GM18517 (cell line): Measurements from ENCODE around the gene YBEY.
"Not testable (repeated sequence)": the region's sequence is repeated elsewhere in the genome, so short reads cannot be mapped to it uniquely, and the experiment has no call there.

Source experiments
- ATAC-seq: cut with Tn5 transposase; IDR thresholded peaks from one replicate; pipeline ENCODE4 v1.9.1; 2021; ENCODE audit warnings: mild to moderate bottlenecking, moderate library complexity; ENCODE audit not compliant: unreplicated experiment

Gene YBEY

DNA sequence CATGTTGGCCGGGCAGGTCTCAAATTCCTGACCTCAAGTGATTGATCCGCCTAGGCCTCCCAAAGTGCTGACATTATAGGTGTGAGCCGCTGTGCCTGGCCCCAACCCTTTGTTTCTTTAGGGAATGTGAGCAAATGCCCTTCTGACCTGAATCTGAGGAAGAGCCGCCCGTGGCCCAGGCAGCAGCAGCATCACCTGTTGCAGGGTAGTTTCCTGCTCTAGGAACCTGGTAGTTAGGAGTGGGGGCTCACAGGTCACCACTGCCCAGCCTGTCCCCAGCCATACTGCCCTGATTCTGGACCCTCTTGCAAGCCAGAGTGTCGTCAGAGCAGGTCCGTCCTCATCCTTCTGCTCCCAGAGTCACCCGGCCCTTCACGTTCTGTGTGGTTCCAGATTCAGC, 13.0 kb downstream of the YBEY start:
- no peak for ATAC-seq

DNA sequence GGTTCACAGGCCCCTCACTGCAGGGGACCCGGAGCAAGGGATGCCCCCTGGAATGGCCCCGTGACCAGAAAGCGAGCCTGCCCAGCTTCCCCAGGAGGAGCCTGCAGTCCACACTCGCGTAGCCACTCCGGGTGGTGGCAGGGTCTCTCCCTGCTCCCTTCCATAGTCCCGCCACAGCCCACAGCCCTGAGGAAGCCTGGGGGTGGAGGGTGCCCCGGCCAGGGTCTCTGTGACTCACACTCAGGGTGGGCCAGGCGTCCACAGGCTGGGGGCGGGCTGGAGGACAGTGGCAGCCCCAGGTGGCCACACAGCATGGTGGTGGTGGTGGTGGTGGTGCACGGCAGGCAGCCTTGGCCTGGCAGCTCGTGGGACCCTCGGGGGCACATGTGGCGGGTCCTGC, 15.6 kb downstream of the YBEY start:
- ATAC-seq = no peak

DNA sequence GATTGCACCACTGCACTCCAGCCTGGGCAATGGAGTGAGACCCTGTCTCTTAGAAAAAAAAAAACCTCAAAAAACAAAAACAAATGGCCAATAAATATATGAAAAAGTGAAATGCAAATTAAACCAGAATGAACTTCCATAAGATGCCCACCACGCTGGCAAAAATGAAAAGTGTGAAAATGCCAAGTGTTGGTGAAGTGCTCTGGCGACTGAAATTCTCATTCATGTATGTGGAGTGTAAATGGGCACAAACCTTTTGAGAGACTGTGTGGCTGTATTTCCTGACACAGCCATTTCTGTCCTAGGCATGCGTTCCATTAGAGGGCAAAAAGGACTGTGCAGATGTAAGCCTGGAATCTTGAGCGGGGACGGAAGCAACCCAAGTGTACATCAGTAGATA, 18.3 kb downstream of the YBEY start:
- no peak for ATAC-seq

DNA sequence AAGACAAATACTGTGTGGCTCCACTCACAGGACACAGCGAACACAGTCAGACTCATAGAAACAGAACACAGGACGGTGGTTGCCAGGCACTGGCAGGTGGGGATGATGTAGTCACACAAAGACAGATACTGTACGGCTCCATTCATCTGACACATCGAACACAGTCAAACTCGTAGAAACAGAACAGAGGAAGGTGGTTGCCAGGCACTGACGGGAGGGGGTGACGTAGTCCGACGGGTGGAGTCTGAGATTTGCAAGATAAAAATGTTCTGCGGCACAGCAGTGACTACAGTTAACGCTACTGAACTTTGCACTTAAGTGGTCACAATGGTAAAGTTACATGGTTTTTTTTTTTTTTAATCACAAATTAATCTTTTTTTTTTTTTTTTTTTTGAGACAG, 18.8 kb downstream of the YBEY start:
- no peak for ATAC-seq

DNA sequence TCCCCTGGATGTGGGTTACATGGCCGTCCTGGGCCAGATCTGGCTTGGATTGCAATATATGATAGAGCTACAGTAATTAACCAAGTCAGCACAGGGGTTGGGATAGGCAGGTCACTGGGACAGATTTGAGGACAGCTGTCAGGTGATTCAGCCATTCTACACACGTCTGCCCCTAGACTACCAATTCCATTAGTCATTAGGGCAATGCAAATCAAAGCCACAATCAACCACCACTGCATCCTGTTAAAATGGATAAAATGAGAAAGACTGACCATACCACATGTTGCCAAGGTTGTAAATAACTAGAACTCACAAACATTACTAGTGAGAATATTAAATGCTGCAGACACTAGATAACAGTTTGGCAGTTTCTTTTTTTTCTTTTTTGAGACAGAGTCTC, 21.5 kb downstream of the YBEY start:
- ATAC-seq = no peak

DNA sequence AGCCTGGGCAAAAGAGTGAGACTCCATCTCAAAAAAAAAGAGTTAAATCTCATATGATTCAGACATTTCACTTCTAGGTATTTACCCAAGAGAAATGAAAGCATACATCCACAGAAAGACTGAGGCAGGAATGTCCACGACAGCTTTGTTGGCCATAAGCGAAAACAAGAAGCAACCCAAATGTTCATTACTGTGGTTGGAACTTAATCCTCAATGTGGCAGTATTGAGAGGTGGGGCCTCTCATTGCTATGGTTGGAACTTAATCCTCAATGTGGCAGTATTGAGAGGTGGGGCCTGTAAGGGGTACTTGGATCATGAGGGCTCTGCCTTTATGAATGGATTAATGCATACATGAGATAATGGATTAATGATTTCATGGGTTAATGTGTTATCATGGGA, 22.3 kb downstream of the YBEY start:
- no peak for ATAC-seq

DNA sequence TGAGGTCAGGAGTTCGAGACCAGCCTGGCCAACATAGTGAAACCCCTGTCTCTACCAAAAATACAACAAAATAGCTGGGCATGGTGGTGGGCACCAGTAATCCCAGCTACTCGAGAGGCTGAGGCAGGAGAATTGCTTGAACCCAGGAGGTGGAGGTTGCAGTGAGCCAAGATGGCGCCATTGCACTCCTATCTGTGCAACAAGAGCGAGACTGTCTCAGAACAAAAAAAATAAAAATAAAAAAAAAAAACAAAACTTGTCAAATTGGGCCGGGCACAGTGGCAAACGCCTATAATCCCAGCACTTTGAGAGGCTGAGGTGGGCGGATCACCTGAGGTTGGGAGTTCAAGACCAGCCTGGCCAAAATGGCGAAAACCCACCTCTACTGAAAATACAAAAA, 24.1 kb downstream of the YBEY start:
- not testable (repeated sequence) for ATAC-seq

DNA sequence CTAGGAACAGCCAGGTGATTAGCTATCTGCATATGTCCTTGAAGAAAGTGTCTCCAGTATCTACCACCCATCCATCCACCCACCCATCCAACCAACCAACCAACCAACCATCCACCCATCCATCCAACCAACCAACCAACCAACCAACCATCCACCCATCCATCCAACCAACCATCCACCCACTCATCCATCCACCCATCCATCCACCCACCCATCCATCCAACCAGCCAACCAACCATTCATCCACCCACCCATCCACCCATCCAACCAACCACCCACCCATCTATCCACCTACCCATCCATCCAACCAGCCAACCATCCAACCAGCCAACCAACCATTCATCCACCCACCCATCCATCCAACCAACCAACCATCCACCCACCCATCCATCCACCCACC, 25.4 kb downstream of the YBEY start:
- ATAC-seq = no peak

DNA sequence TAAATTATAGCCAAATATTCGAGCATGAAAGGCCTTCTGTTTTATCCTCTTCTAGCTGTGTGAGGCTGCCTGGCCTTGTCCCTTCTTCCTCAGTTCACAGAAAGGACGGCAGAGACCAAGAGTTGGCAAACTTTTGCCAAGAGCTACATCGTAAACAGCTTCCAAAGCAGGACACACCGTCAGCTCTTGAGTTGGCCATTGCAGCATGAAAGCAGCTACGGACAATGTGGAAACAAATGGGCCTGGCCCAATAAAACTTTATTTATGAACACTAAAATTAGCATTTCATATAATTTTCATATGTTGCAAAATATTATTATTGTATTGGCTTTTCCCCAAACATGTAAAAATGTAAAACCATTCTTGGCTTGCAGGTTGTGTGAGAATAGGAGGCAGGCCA, 26.8 kb downstream of the YBEY start:
- no peak for ATAC-seq

DNA sequence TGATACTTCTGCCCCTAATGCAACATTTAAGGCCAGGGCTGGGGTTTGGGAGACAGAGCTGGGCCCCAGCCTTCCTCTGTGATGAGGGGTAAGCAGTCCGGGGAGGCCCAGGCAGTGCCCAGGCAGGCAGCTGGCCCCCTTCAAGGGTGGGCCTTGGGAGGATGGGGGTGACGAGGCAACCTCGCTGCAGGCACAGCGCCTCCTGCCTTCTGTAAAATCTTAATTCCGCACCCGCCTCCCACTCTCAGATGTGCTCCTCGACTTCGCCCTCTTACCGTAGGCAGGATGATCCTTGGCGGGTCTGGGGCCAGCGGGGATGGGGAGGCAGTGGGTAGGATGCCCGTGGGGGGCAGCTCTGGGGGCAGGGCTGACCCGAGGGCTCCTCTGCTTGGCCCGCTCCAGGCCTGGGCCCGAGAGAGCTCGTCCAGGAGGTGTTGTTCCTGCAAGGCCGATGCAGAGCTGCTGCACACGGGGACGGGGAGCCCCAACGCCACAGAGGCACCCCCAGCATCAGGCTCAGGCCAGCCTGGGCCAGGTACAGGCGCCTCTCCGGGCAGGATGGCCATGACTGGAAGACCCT, 28.4 kb downstream of the YBEY start:
- no peak for ATAC-seq

DNA sequence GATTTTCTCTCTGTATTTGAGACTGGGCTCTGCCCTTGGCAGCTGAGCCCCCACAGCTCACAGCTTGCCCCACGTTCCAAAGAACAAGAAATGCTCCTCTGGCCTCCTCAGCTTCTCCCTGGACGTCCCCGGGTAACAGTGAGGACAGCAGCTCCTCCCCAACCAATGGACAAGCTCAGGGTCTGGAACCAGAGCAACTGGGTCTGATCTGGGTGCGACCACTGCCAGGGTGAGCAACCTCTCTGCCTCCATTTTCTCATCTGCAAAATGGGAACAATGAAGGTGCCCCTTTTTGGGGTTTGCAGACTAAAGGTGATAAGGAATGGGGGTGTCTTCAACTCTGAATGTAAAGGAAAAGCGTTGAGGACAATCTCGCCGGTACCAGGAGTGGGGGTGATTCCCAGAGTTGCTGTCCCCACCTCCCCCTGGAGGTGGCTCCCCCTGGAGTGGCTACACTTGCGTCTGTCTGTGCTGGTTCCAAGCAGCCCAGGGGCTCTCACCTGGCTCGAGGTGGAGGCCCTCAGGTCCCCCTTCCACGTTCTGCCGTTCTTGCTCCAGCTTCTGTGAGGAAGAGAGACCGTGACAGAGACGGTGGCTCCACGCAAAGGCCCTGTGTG, 30.7 kb downstream of the YBEY start:
- ATAC-seq = no peak

DNA sequence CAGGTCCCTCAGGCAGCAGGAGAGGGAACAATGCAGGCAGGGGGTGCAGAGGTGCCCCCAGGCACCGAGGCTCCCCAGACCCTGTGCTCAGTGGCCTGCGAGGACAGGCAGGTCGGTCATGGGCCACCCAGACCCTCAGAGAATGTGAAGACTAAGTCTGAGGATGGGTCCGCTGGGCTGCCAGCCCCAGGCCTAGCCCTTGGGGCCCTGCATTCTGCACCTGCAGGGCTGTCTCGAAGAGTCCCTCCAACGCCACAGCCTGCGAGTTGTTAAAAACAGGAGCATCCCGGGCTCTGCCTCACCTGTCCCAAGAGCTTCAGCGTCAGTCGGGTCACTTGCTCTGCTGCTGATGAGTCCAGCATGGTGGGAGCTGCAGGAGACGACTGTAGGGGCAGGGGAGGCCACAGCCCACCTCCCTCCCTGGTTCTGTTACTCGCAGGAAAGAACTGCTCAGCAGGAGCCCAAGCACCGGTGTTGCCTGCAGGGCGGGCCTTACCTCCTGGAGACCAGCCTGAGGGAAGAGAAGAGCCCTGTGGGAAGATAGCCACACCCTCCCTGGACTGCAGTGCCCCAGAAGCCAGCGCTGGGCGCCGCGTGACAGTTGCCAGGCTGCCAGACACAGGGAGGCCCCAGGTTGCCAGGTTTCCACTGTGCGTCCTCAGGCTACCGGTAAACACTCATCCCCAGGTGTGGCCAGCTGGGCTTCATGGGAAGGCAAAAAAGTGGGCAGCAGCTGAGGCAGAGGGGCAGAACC, 31.7 kb downstream of the YBEY start:
- no peak for ATAC-seq

DNA sequence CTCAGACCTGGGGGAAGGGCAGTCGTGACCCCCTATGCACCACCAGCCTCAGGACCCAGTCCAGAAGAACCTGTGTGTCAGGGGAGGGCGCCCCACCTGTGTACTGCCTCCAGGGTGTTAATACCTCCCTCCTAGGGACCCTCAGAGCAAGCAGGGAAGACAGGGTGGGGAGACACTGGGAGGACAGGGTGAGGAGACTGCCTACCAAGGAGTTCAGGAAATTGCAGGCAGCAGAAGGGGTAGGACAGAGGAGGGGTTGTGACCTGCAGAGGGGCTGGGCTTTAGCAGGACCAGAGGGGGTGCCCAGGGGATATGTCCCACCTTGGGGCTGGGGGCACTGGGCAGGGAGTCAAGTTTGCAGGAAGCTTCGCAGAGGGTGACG, 32.3 kb downstream of the YBEY start:
- ATAC-seq = no peak

DNA sequence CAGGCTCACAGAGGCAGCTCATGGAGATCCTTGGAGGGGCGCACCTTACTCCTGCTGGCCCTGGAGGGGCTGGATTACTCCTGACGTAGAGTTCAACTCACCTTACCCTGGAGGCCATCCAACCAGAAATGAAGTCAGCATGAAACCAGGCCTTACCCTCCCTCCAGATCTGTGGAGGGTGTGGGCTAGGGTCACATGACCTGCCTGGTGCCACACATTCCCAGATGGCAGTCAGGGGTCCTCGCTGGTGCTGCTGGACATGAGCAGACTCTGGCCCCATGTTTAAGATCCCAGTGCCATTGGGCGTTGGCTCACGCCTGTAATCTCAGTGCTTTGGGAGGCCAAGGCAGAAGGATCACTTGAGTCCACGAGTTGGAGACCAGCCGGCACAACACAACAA, 33.0 kb downstream of the YBEY start:
- ATAC-seq = no peak

DNA sequence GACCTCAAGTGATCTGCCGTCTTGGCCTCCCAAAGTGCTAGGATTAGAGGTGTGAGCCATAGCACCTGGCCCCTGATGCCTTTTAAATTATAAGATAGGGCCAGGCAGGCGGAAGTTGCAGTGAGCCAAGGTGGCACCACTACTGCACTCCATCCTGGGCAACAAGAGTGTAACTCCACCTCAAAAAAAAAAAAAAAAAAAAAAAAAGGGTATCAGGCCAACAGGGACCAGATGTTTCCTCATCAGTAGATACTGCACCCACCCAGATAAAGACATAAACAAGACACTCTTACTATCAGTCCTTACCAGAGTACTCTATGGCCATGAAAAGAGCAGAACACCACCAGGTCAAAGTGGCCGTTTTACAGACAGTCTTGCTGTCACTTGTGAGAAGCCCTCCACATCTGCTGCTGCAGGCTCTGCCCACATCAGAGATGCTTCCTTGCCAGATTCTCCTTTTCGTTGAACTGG, 34.2 kb downstream of the YBEY start:
- no peak for ATAC-seq

DNA sequence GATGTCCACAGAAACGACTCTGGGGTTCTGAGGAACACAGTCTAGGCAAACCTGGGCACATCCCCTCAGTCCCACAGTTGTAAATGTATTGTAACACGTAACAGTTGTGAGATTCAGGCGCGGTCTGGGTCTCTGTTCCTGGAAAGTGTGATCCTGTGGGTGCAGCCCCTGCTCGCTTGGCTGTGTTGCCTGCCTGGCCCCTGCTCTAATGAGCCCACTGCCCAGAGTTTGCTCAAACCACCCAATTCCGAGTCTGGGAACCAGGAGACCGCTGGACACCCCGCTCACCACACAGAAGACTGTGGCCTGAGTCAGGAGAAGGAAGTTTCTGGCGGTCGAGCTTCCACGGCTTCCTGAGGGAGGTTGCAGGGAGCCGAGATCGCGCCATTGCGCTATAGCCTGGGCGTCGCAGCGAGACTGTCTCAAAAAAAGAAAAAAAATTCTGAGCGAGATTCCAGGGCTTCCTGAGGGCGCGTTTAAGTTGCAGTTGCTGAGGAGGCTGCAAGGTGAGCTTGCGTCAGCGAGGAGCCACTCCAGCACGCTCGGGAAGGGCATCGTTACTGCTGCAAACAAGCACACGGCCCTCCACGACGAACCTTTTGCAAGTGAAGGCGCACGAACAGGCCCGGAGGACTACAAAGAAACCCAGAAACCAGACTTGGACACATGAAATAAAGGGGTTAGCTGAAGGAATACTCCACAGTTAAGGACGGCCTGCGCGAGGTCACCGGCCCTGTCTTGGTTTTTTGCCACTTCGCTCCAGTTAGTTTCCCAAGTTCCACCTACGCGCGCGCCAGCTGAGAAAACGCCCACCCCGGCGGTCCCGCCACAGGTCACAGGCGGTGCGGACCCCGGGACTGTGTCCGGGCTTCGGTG, 36.4 kb downstream of the YBEY start:
- no peak for ATAC-seq

DNA sequence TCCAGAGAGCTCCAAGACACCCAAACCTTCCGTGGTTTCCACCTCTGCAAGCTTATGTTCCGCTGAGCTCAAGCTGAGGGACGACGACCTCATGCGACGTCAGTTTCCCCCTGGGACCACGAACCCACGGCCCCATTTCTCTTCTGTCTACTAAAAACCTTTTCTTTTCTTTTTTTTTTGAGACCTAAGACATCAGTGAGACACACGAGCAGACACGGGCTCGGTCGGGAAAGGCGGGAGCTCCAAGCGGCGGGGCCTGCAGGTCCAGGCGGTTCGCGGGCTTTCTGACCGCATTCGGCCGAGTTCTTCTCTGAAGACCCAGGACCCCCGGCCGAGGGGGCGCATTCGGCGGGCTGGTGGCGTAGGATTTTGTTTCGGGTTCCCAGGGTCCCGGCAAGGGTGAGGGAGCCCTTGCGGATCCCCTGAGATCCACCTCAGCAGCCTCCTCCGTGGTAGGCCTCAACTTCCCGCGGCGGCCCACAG, 37.1 kb downstream of the YBEY start:
- peak; percentile 19 for ATAC-seq

DNA sequence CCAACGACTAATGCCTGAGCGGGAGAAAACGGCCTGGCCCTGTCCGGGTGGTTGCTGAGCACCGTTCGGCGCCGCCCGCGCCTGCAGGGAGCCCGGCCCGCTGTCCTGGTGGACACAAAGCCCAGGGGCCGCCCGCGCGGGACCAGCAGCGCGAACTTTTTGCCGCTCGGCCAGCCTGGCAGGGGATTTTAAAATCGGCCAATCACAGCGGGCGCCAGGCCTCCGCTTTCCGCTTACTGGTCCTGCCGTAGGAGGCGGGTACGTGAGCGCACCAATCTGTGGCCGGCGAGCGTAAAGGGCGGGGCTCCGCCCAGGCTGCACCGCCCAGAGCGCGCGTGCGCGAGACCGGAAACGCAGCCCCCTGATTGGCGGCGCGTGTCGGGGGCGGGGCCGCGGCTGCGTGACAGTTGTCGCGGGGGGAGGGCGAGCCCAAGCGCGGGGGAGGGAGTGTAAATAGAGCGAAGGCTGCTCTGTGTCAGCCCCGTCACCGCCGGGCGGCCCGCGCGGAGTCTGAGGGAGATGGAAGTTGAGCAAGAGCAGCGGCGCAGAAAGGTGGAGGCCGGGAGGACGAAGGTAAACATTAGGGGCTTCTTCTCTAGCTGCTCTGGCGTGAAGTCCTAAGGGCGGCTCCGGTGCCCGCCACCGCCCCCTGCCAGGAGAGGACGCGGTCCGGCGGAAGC, 37.7 kb downstream of the YBEY start, which contains the start of the genes C21orf58 and PCNT:
Gene C21orf58 (minus strand): TSS at position 161 of the 680 bp plus-strand sequence. CDS start 1,132 bp downstream, outside the sequence.
Gene PCNT (plus strand): TSS at position 447 of the 680 bp plus-strand sequence. CDS start 73 bp downstream, at position 520.
- peak; percentile 69 for ATAC-seq

DNA sequence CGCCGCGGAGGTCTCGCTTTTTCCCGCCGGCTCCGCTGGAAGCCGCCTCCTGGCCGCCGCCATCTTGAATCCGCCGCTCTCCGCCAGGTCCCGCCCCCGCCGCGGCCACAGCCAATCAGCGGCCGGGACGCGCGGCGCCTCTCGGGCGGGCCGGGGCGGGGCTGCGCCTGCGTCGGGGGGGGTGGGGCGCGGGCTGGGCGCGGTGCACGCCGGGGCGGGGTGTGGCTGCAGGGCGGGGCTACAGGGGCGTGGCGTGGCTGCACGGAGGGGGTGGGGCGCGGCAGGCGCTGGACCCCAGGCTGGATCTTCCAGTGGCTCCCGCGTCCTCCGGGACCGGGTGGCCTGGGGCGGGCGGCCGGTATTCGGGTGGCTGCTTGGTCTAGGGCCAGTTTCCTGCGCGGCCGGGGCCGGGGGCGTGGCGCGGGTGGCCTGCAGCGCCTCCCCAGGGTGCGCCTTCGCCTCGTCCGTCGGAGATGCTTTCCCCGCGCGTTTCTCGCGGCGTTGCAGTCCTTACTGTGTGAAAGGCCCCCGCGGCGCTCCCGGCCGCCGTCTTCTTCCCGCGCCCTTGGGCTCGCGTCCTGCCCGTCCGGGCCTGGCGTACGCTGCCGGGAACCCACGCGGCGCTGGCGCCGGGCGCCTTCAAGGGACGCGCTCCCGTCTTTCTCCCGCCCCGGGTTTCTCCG, 38.4 kb downstream of the YBEY start:
- ATAC-seq = peak; percentile 43
